K562 (cell line): ENCODE results near the gene B4GALNT2. TPM values are rescaled to one million over a fixed set of nuclear protein-coding genes. Genes with fewer than 3 reads are reported as not detected.

Experiments used
- ARID4B ChIP-seq: sonication (generic); formaldehyde crosslinking; IDR thresholded peaks from 2 replicates; pipeline ENCODE4 v1.8.0; 2022; ENCODE audit warnings: mild to moderate bottlenecking, missing genetic modification reagents
- FOXA3 ChIP-seq, 2 experiments: fragments of 450-650 bp in 1 of 2; sonication (generic) in 1 of 2; formaldehyde crosslinking; IDR thresholded peaks in 1 of 2; conservative IDR thresholded peaks in 1 of 2; 2 replicates each; pipeline versions ENCODE4 v1.4.0 to v1.8.0; 2020 to 2022; ENCODE audit warnings: mild to moderate bottlenecking in 2 of 2, missing genetic modification reagents in 1 of 2
- HDAC1 ChIP-seq, 2 experiments: fragments of 450-650 bp; IDR thresholded peaks; 2 replicates each; pipeline ENCODE4 v1.6.1; 2016 to 2017; ENCODE audit warnings: inconsistent platforms in 1 of 2, mild to moderate bottlenecking in 1 of 2, moderate library complexity in 1 of 2
- HDAC3 ChIP-seq: fragments of 450-650 bp; IDR thresholded peaks from 2 replicates; pipeline ENCODE4 v1.6.1; 2018; ENCODE audit warnings: borderline replicate concordance, mild to moderate bottlenecking, moderate library complexity; ENCODE audit not compliant: partially characterized antibody
- HDGF ChIP-seq: fragments of 450-650 bp; IDR thresholded peaks from 2 replicates; pipeline ENCODE4 v1.6.1; 2016
- JUN ChIP-seq, 2 experiments: sonication (generic) in 1 of 2; formaldehyde crosslinking in 1 of 2; IDR thresholded peaks; 2 replicates each; pipeline versions ENCODE4 v1.6.1 to v1.8.0; 2012 to 2022; ENCODE audit warnings: borderline replicate concordance in 2 of 2, mild to moderate bottlenecking in 2 of 2, improper control_type of control experiment in 1 of 2, low read depth in 1 of 2, low read length in 1 of 2, missing genetic modification reagents in 1 of 2
- MAFF ChIP-seq: IDR thresholded peaks from 2 replicates; pipeline ENCODE4 v1.6.1; 2012; ENCODE audit warnings: low read length, improper control_type of control experiment
- SMAD3 ChIP-seq: fragments of 450-650 bp; formaldehyde crosslinking; conservative IDR thresholded peaks from 2 replicates; pipeline ENCODE4 v1.4.0; 2020; ENCODE audit warnings: mild to moderate bottlenecking
- SOX6 ChIP-seq: fragments of 450-650 bp; IDR thresholded peaks from 2 replicates; pipeline ENCODE4 v1.6.1; 2014; ENCODE audit warnings: mild to moderate bottlenecking
- TEAD4 ChIP-seq, 2 experiments: sonication (generic) in 1 of 2; formaldehyde crosslinking in 1 of 2; IDR thresholded peaks; 2 replicates each; pipeline versions ENCODE4 v1.6.1 to v1.8.0; 2012 to 2022; ENCODE audit warnings: borderline replicate concordance in 1 of 2, inconsistent platforms in 1 of 2, low read length in 1 of 2, mild to moderate bottlenecking in 1 of 2, missing genetic modification reagents in 1 of 2
- TRIM28 ChIP-seq: fragments of 450-650 bp; IDR thresholded peaks from 2 replicates; pipeline ENCODE4 v1.6.1; 2017
- ZNF436 ChIP-seq: fragments of 250-450, 450-650 bp; sonication (Bioruptor Pico); formaldehyde crosslinking; IDR thresholded peaks from 2 replicates; pipeline ENCODE4 v1.7.0; 2020; ENCODE audit warnings: mild to moderate bottlenecking
- polyA plus RNA-seq, 8 experiments: library from polyadenylated mRNA; depleted of rRNA in 4 of 8; stranded (reverse) in 5 of 8; unstranded in 3 of 8; fragments of >200 nt; fragmentation: Nextera tagmentation in 2 of 8; fragmentation: Illumina TruSeq in 1 of 8; extraction: Ambion mirVana in 2 of 8; extraction: Trizol in 1 of 8; gene quantifications; 2 replicates each; pipeline versions ENCODE4 v1.2.1 to v1.2.3, GENCODE V29; 2011 to 2014; ENCODE audit warnings: inconsistent platforms in 1 of 8, missing spikeins in 1 of 8
- total RNA-seq, 7 experiments: library from RNA; depleted of rRNA in 6 of 7; stranded (reverse); fragments of >200 nt in 6 of 7; fragmentation: Illumina TruSeq in 2 of 7; extraction: Trizol in 2 of 7; gene quantifications; 2 replicates each; pipeline versions ENCODE4 v1.2.1 to v1.2.3, GENCODE V29; 2011 to 2021; ENCODE audit warnings: low replicate concordance in 1 of 7
- TF ChIP-seq, protein P1 (sequence below): sonication (generic); formaldehyde crosslinking; IDR thresholded peaks from 2 replicates; pipeline ENCODE4 v1.8.0; 2022; ENCODE audit warnings: mild to moderate bottlenecking, missing genetic modification reagents
- TF ChIP-seq, protein P2 (sequence below): fragments of 450-650 bp; IDR thresholded peaks from 2 replicates; pipeline ENCODE4 v1.6.1; 2017; ENCODE audit warnings: antibody characterized with exemption, mild to moderate bottlenecking

The B4GALNT2 gene
- total and polyA plus RNA-seq, 9 of the 15 experiments (the other 6 are each of a cell fraction or from before 2014, with no cell fraction given): not detected

DNA sequence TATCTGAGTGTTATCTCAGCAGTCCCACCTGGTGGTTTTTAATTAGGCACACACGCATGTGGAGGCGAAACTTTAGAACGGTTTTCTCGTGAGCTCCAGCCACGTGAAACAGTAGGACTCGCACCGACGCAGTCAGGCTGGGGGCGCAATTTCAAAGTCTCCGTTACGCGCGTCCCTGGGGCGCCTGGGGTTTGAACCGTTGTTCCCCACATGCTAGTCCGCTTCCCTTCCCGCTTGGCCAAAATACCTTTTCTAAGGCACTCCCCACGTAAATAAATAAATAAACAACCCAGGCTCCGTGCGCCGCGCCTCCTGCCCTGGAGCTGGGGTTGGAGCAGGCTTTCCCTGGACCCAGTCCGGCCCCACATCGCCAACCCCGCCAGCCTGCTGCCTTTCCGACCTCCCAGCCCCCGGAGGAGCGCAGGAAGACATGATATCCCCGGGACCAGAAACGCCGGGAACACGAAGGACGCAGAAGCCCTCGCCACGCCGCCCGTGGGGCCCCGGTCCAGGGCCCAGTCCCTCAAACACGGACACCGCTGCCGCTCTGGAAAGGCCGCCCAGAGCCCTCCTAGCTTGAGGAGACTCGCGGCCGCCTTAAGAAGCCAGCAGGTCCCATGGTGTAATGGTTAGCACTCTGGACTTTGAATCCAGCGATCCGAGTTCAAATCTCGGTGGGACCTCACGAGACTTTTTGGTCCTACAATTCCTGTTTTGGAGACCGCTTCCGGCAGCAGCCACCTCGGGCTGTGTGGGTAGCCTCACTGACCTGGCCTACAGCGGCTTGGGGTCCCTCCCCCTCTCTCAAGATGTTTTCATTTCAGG, 59.6 kb downstream of the B4GALNT2 start (continued):
- TF ChIP-seq ARID4B (CRISPR knock-in tag): no peak
- TF ChIP-seq SOX6: peak; percentile 76
- TF ChIP-seq MAFF: no peak
- TF ChIP-seq HDAC1 (IDR thresholded peaks at IDR 0.05): peak; percentile 85 to 89
- TF ChIP-seq TEAD4 (IDR thresholded peaks at IDR 0.05; ENCODE audit: low read length): peak; percentile 85
- no peak for TF ChIP-seq TEAD4 (CRISPR knock-in tag; IDR thresholded peaks at IDR 0.05; ENCODE audit: borderline replicate concordance)
- no peak for TF ChIP-seq FOXA3 (CRISPR knock-in tag; conservative IDR thresholded peaks at IDR 0.05 in 1 of 2, IDR thresholded peaks at IDR 0.05 in 1 of 2)
- TF ChIP-seq TRIM28: peak; percentile 51
- TF ChIP-seq HDAC3: peak; percentile 2
- no peak for TF ChIP-seq ZNF436
- TF ChIP-seq, protein P1, sequence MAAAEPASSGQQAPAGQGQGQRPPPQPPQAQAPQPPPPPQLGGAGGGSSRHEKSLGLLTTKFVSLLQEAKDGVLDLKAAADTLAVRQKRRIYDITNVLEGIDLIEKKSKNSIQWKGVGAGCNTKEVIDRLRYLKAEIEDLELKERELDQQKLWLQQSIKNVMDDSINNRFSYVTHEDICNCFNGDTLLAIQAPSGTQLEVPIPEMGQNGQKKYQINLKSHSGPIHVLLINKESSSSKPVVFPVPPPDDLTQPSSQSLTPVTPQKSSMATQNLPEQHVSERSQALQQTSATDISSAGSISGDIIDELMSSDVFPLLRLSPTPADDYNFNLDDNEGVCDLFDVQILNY (CRISPR knock-in tag): peak; percentile 94
- peak; percentile 76; the same call in 1 of the 2 replicates for TF ChIP-seq SMAD3
- no peak for TF ChIP-seq JUN (IDR thresholded peaks at IDR 0.05; ENCODE audit: borderline replicate concordance, low read depth, low read length)
- TF ChIP-seq JUN (CRISPR knock-in tag; IDR thresholded peaks at IDR 0.05; ENCODE audit: borderline replicate concordance): no peak
- no peak for TF ChIP-seq HDGF
- TF ChIP-seq, protein P2, sequence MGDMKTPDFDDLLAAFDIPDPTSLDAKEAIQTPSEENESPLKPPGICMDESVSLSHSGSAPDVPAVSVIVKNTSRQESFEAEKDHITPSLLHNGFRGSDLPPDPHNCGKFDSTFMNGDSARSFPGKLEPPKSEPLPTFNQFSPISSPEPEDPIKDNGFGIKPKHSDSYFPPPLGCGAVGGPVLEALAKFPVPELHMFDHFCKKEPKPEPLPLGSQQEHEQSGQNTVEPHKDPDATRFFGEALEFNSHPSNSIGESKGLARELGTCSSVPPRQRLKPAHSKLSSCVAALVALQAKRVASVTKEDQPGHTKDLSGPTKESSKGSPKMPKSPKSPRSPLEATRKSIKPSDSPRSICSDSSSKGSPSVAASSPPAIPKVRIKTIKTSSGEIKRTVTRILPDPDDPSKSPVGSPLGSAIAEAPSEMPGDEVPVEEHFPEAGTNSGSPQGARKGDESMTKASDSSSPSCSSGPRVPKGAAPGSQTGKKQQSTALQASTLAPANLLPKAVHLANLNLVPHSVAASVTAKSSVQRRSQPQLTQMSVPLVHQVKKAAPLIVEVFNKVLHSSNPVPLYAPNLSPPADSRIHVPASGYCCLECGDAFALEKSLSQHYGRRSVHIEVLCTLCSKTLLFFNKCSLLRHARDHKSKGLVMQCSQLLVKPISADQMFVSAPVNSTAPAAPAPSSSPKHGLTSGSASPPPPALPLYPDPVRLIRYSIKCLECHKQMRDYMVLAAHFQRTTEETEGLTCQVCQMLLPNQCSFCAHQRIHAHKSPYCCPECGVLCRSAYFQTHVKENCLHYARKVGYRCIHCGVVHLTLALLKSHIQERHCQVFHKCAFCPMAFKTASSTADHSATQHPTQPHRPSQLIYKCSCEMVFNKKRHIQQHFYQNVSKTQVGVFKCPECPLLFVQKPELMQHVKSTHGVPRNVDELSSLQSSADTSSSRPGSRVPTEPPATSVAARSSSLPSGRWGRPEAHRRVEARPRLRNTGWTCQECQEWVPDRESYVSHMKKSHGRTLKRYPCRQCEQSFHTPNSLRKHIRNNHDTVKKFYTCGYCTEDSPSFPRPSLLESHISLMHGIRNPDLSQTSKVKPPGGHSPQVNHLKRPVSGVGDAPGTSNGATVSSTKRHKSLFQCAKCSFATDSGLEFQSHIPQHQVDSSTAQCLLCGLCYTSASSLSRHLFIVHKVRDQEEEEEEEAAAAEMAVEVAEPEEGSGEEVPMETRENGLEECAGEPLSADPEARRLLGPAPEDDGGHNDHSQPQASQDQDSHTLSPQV: peak; percentile 77
